Keratinocyte (primary cell): ENCODE data around the gene NFIL3. TPM values are rescaled to one million over a fixed set of nuclear protein-coding genes. Genes with fewer than 3 reads are reported as not detected.

Experiments used
- DNase-seq: peaks from one replicate; pipeline ENCODE4 v3.0.0-alpha.2; 2011; ENCODE audit warnings: low read depth, missing footprints, low spot score
- FAIRE-seq: peaks from 2 replicates; lab custom pipeline; 2011; peaks lifted over from hg19 to GRCh38; lab: Jason Lieb, UNC
- H2AFZ ChIP-seq: 2 replicates; pipeline ENCODE4 v1.6.0; 2012; ENCODE audit warnings: low read length, control low read depth, inconsistent platforms; ENCODE audit not compliant: control insufficient read depth
- H3K27ac ChIP-seq: 2 replicates; pipeline ENCODE4 v1.5.1; 2011; ENCODE audit warnings: low read length; ENCODE audit not compliant: control insufficient read depth, insufficient read depth
- H3K27me3 ChIP-seq: 3 replicates; pipeline ENCODE4 v1.6.0; 2011; ENCODE audit warnings: low read length; ENCODE audit not compliant: control insufficient read depth, insufficient read depth; ENCODE audit errors: extremely low read depth
- H3K36me3 ChIP-seq, 2 experiments: 2 replicates in 1 of 2; 3 replicates in 1 of 2; pipeline ENCODE4 v1.5.1; 2011; ENCODE audit warnings: low read length in 2 of 2, mild to moderate bottlenecking in 1 of 2; ENCODE audit not compliant: control insufficient read depth in 2 of 2, insufficient read depth in 2 of 2; ENCODE audit errors: extremely low read depth in 1 of 2
- H3K4me1 ChIP-seq: 3 replicates; pipeline ENCODE4 v1.5.1; 2011; ENCODE audit warnings: low read length; ENCODE audit not compliant: control insufficient read depth, insufficient read depth; ENCODE audit errors: extremely low read depth
- H3K4me2 ChIP-seq: 3 replicates; pipeline ENCODE4 v1.6.0; 2011; ENCODE audit warnings: low read depth, low read length; ENCODE audit not compliant: control insufficient read depth, insufficient read depth; ENCODE audit errors: extremely low read depth
- H3K4me3 ChIP-seq, 3 experiments: fragments of 200-600 bp in 1 of 3; sonication (generic) in 1 of 3; 2 replicates in 2 of 3; 3 replicates in 1 of 3; pipeline ENCODE4 v1.5.1; 2011 to 2016; ENCODE audit warnings: low read length in 3 of 3, mild to moderate bottlenecking in 3 of 3, control low read depth in 2 of 3, inconsistent platforms in 1 of 3, low read depth in 1 of 3, mixed read lengths in 1 of 3, mixed run types in 1 of 3, moderate library complexity in 1 of 3; ENCODE audit not compliant: control insufficient read depth in 2 of 3, insufficient read depth in 2 of 3; ENCODE audit errors: extremely low read depth in 1 of 3
- H3K79me2 ChIP-seq: 2 replicates; pipeline ENCODE4 v1.6.0; 2012; ENCODE audit warnings: low read length; ENCODE audit not compliant: control insufficient read depth, insufficient read depth
- H3K9ac ChIP-seq: 3 replicates; pipeline ENCODE4 v1.6.0; 2011; ENCODE audit warnings: low read length; ENCODE audit not compliant: control insufficient read depth, insufficient read depth; ENCODE audit errors: extremely low read depth
- H3K9me1 ChIP-seq: 3 replicates; pipeline ENCODE4 v1.6.0; 2011; ENCODE audit warnings: low read length; ENCODE audit not compliant: control insufficient read depth, insufficient read depth; ENCODE audit errors: extremely low read depth
- H3K9me3 ChIP-seq: 2 replicates; pipeline ENCODE4 v1.5.1; 2012; ENCODE audit warnings: low read depth, low read length; ENCODE audit not compliant: control insufficient read depth
- H4K20me1 ChIP-seq: 3 replicates; pipeline ENCODE4 v1.6.0; 2011; ENCODE audit warnings: low read length; ENCODE audit not compliant: control insufficient read depth, insufficient read depth; ENCODE audit errors: extremely low read depth
- EZH2 ChIP-seq: IDR thresholded peaks from one replicate; pipeline ENCODE4 v1.6.1; 2012; ENCODE audit warnings: inconsistent platforms, mild to moderate bottlenecking, low read length, moderate library complexity
- dilution Hi-C: fragments of 300-500 bp; cut with MboI; formaldehyde crosslinking; loops from one replicate; pipeline ENCODE4 v1.7.0; 2020; ENCODE audit warnings: low sequenced_read_pairs; ENCODE audit not compliant: extremely low pct_ligation_motif_present
- polyA plus RNA-seq, 5 experiments: library from polyadenylated mRNA; depleted of rRNA in 3 of 5; stranded (reverse) in 3 of 5; stranded (forward) in 1 of 5; unstranded in 1 of 5; fragments of >200 nt; gene quantifications; 1 replicate in 1 of 5; 2 replicates in 3 of 5; 3 replicates in 1 of 5; pipeline versions ENCODE4 v1.2.1 to v1.2.3, GENCODE V29; 2011 to 2012; ENCODE audit warnings: missing spikeins in 2 of 5, low read depth in 1 of 5, low replicate concordance in 1 of 5
- TF ChIP-seq, protein P1 (sequence below), 3 experiments: IDR thresholded peaks in 1 of 3; conservative IDR thresholded peaks in 1 of 3; optimal IDR thresholded peaks in 1 of 3; 2 replicates in 2 of 3; 3 replicates in 1 of 3; pipeline versions ENCODE3 to v1.5.1; 2011; ENCODE audit warnings: low read length in 3 of 3, mild to moderate bottlenecking in 3 of 3, moderate library complexity in 2 of 3, control low read depth in 1 of 3, inconsistent platforms in 1 of 3; ENCODE audit not compliant: insufficient read depth in 2 of 3; ENCODE audit errors: extremely low read depth in 1 of 3

NFIL3 gene
- polyA plus RNA-seq, 1 donor (not counting 4 experiments of a cell fraction or from before 2014, with no cell fraction given) = 9.3 TPM

DNA sequence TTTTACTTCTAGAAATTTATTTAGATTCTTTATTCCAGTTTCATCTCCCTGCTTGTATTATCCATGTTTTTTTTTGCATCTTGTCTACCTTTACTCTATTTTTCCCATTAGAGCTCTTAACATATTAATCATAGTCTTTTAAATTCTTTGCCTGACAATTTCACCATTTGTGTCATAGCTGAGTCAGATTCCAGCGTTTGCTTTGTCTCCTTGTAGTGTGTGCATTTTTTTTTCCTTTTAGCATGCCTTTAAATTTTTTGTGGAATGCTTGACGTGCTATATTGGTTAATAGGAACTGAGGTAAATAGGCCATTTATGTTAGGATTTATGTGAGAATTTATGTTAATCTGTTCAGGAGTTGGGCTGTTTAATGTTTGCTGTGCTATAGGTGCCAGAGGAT lies 41.8 kb upstream of the NFIL3 start:
- Histone ChIP-seq H3K9me3 (no peaks in the 10 kb centered on the region), H2AFZ (no peak overlapping the region), H3K36me3 (no peaks in the 10 kb centered on the region), H3K9me1 (no peaks in the 10 kb centered on the region), H3K79me2 (no peaks in the 10 kb centered on the region), H3K4me2 (no peak overlapping the region), H3K9ac (no peak overlapping the region), H3K4me1 (peaks cover 6% of the 10 kb centered on the region), H3K4me3 (no peak overlapping the region), H3K27me3 (peaks cover 5% of the 10 kb centered on the region), H4K20me1 (no peaks in the 10 kb centered on the region), H3K27ac (no peak overlapping the region)
- no peak for DNase-seq
- TF ChIP-seq EZH2 = no peak
- TF ChIP-seq, protein P1, sequence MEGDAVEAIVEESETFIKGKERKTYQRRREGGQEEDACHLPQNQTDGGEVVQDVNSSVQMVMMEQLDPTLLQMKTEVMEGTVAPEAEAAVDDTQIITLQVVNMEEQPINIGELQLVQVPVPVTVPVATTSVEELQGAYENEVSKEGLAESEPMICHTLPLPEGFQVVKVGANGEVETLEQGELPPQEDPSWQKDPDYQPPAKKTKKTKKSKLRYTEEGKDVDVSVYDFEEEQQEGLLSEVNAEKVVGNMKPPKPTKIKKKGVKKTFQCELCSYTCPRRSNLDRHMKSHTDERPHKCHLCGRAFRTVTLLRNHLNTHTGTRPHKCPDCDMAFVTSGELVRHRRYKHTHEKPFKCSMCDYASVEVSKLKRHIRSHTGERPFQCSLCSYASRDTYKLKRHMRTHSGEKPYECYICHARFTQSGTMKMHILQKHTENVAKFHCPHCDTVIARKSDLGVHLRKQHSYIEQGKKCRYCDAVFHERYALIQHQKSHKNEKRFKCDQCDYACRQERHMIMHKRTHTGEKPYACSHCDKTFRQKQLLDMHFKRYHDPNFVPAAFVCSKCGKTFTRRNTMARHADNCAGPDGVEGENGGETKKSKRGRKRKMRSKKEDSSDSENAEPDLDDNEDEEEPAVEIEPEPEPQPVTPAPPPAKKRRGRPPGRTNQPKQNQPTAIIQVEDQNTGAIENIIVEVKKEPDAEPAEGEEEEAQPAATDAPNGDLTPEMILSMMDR (optimal IDR thresholded peaks at IDR 0.05 in 1 of 3, IDR thresholded peaks at IDR 0.05 in 1 of 3, conservative IDR thresholded peaks at IDR 0.05 in 1 of 3; ENCODE audit: extremely low read depth in 1 of 3, insufficient read depth in 2 of 3, low read length in 3 of 3) = no peak
- dilution Hi-C loops = no loop called here
- FAIRE-seq = no peak

DNA sequence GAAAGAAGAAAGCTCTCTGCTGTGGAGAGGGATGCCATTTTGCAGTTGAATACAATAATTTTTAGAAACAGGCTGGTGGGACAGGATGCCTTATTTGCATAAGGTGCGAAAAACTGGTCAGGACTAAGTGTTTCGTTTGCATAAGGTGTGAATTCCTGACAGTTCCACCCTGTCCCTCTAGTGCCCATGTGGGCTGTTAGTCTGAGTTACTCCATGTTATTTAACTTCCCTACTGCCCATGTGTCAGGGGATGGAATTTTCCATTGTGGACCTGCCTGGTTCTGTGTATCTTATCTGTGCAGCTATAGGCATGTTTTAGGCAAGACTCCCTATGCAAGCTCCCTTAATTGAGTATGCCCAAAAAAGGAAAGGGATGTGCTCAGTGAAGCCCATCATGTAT lies 35.3 kb upstream of the NFIL3 start:
- no peaks in the 10 kb centered on the region for H3K4me1 ChIP-seq
- no peak overlapping the region for H3K9ac ChIP-seq
- H4K20me1 ChIP-seq = no peaks in the 10 kb centered on the region
- no peak overlapping the region for H2AFZ ChIP-seq
- H3K9me1 ChIP-seq = no peaks in the 10 kb centered on the region
- no peak overlapping the region for H3K27ac ChIP-seq
- H3K27me3 ChIP-seq = peaks cover 6% of the 10 kb centered on the region
- no peaks in the 10 kb centered on the region for H3K36me3 ChIP-seq
- H3K4me3 ChIP-seq = no peak overlapping the region
- TF ChIP-seq, protein P1 (optimal IDR thresholded peaks at IDR 0.05 in 1 of 3, IDR thresholded peaks at IDR 0.05 in 1 of 3, conservative IDR thresholded peaks at IDR 0.05 in 1 of 3; ENCODE audit: extremely low read depth in 1 of 3, insufficient read depth in 2 of 3, low read length in 3 of 3) = no peak
- TF ChIP-seq EZH2 = no peak
- H3K79me2 ChIP-seq = no peaks in the 10 kb centered on the region
- dilution Hi-C loops = no loop called here
- DNase-seq (no peak), FAIRE-seq (peak; percentile 20)
- no peak overlapping the region for H3K4me2 ChIP-seq
- no peaks in the 10 kb centered on the region for H3K9me3 ChIP-seq
